Umbilical cord (tissue), 2 donors: ENCODE data around the gene ORMDL3. TPM values are rescaled to one million over a fixed set of nuclear protein-coding genes. Genes with fewer than 3 reads are reported as not detected.
A peak's percentile ranks its signal among the peaks of the same experiment; 100 is the strongest.
"Not testable (repeated sequence)": the region's sequence is repeated elsewhere in the genome, so short reads cannot be mapped to it uniquely, and the experiment has no call there.

Experiments used
- DNase-seq: peaks from one replicate; pipeline ENCODE4 v3.0.0-alpha.2; 2015; ENCODE audit warnings: low spot score
- total RNA-seq: library from RNA; depleted of rRNA; stranded (reverse); fragments of >200 nt; gene quantifications from one replicate; pipeline ENCODE4 v1.2.3, GENCODE V29; 2014; ENCODE audit warnings: low replicate concordance; ENCODE audit not compliant: insufficient read depth

Gene ORMDL3
- total RNA-seq, 1 donor from 2014 or later, result 48.4 TPM

GRCh38 chr17:39950871-39951348 is 23.5 kb upstream of the ORMDL3 start:
- peak; percentile 15 for DNase-seq

- DNase-seq, result no peak
These were observed 21.6 kb upstream of the ORMDL3 start for GRCh38 chr17:39949028-39949427.

GRCh38 chr17:39948489-39948828 is 21.1 kb upstream of the ORMDL3 start:
- DNase-seq, result not testable (repeated sequence)

- DNase-seq, result peak; percentile 20
These were observed 19.3 kb upstream of the ORMDL3 start for GRCh38 chr17:39946551-39947330.

GRCh38 chr17:39944393-39944711 is 17.0 kb upstream of the ORMDL3 start:
- DNase-seq, result no peak

GRCh38 chr17:39943702-39944392 is 16.4 kb upstream of the ORMDL3 start:
- no peak for DNase-seq

- peak; percentile 87 for DNase-seq
These were observed 12.4 kb upstream of the ORMDL3 start for GRCh38 chr17:39939588-39940419.

- DNase-seq, result no peak
These were observed 11.7 kb upstream of the ORMDL3 start for GRCh38 chr17:39939106-39939505.

GRCh38 chr17:39938140-39938869 is 10.9 kb upstream of the ORMDL3 start:
- no peak for DNase-seq

- no peak for DNase-seq
These were observed 10.0 kb upstream of the ORMDL3 start for GRCh38 chr17:39937447-39937846.

- DNase-seq, result no peak
These were observed 8.5 kb upstream of the ORMDL3 start for GRCh38 chr17:39935909-39936308.

GRCh38 chr17:39934324-39934723 is 6.9 kb upstream of the ORMDL3 start:
- no peak for DNase-seq

GRCh38 chr17:39933912-39934311 is 6.5 kb upstream of the ORMDL3 start:
- no peak for DNase-seq

GRCh38 chr17:39929646-39930407 is 2.4 kb upstream of the ORMDL3 start:
- no peak for DNase-seq

- DNase-seq, result peak; percentile 75
These were observed 1.7 kb upstream of the ORMDL3 start for GRCh38 chr17:39928858-39929645.

GRCh38 chr17:39927929-39928857 is 792 bp upstream of the ORMDL3 start:
- peak; percentile 18 for DNase-seq

GRCh38 chr17:39926588-39927100 is 757 bp downstream of the ORMDL3 start:
- peak; percentile 66 for DNase-seq

GRCh38 chr17:39926135-39926587 is 1.2 kb downstream of the ORMDL3 start:
- no peak for DNase-seq
